Endothelial cell of umbilical vein (primary cell): ENCODE results near the gene UBE2E1.

ENCODE experiments used
- CTCF ChIP-seq, 2 donors: IDR thresholded peaks; 1 replicate in 1 of 2; 2 replicates in 1 of 2; pipeline ENCODE4 v1.5.1; 2011; ENCODE audit warnings: low read length in 2 of 2, mild to moderate bottlenecking in 2 of 2, moderate library complexity in 2 of 2, control low read depth in 1 of 2, inconsistent platforms in 1 of 2, low read depth in 1 of 2; ENCODE audit not compliant: insufficient read depth in 1 of 2; ENCODE audit errors: extremely low read depth in 1 of 2
- EZH2 ChIP-seq: IDR thresholded peaks from 2 replicates; pipeline ENCODE4 v1.6.1; 2012; ENCODE audit warnings: borderline replicate concordance, low read depth, mild to moderate bottlenecking, moderate library complexity, low read length, inconsistent platforms; ENCODE audit not compliant: severe bottlenecking
- MYC ChIP-seq: IDR thresholded peaks from one replicate; pipeline ENCODE4 v1.6.1; 2011; ENCODE audit warnings: mild to moderate bottlenecking, low read depth, low read length
- POLR2A ChIP-seq: IDR thresholded peaks from 2 replicates; pipeline ENCODE4 v1.6.1; 2012; ENCODE audit warnings: low read depth, mild to moderate bottlenecking, control low read depth, low read length
- POLR2AphosphoS5 ChIP-seq: IDR thresholded peaks from 2 replicates; pipeline ENCODE4 v1.6.1; 2012; ENCODE audit warnings: low read depth, mild to moderate bottlenecking, control low read depth, low read length, moderate library complexity; ENCODE audit not compliant: insufficient read depth

GRCh38 chr3:23913182-23913581, 107.4 kb downstream of the UBE2E1 start:
- no peak for TF ChIP-seq POLR2A
- TF ChIP-seq MYC, result no peak
- TF ChIP-seq POLR2AphosphoS5, result no peak
- no peak for TF ChIP-seq CTCF (IDR thresholded peaks at IDR 0.05; ENCODE audit: extremely low read depth in 1 of 2, insufficient read depth in 1 of 2, low read depth in 1 of 2, low read length in 2 of 2)
- no peak for TF ChIP-seq EZH2
